ENCODE results near the gene WBP1L.

WBP1L gene

GRCh38 chr10:102720337-102720736 lies 23.4 kb upstream of the WBP1L start:
- no peak for DNase-seq
- Histone ChIP-seq H3K4me3 (ENCODE audit: low read depth, low read length) (no peak overlapping the region), H3K27ac (no peak overlapping the region), H3K27me3 (replicated peaks) (no peaks in the 10 kb centered on the region), H3K36me3 (replicated peaks) (no peaks in the 10 kb centered on the region)
- in situ Hi-C loops (cut with HindIII; ENCODE audit: low pct_ligation_motif_present, low sequenced_read_pairs) = no loop called here
- TF ChIP-seq CTCF (IDR thresholded peaks at IDR 0.05; ENCODE audit: low read depth, low read length, missing control alignments) = no peak

GRCh38 chr10:102720775-102721301 lies 22.9 kb upstream of the WBP1L start:
- in situ Hi-C loops (cut with HindIII; ENCODE audit: low pct_ligation_motif_present, low sequenced_read_pairs) = no loop called here

GRCh38 chr10:102721954-102722353 lies 21.8 kb upstream of the WBP1L start:
- no peaks in the 10 kb centered on the region for H3K27me3 ChIP-seq (replicated peaks)
- no peaks in the 10 kb centered on the region for H3K36me3 ChIP-seq (replicated peaks)
- no peak overlapping the region for H3K27ac ChIP-seq
- TF ChIP-seq CTCF (IDR thresholded peaks at IDR 0.05; ENCODE audit: low read depth, low read length, missing control alignments) = no peak
- in situ Hi-C loops (cut with HindIII; ENCODE audit: low pct_ligation_motif_present, low sequenced_read_pairs) = no loop called here
- no peak overlapping the region for H3K4me3 ChIP-seq (ENCODE audit: low read depth, low read length)
- DNase-seq = no peak

More at GRCh38 chr10:102720775-102721301, 22.9 kb upstream of the WBP1L start:
- TF ChIP-seq CTCF (IDR thresholded peaks at IDR 0.05; ENCODE audit: low read depth, low read length, missing control alignments) = no peak
- H3K4me3 ChIP-seq (ENCODE audit: low read depth, low read length) = no peak overlapping the region
- H3K27me3 ChIP-seq (replicated peaks) = no peaks in the 10 kb centered on the region
- no peaks in the 10 kb centered on the region for H3K36me3 ChIP-seq (replicated peaks)
- DNase-seq = no peak
- H3K27ac ChIP-seq = no peak overlapping the region

GRCh38 chr10:102723989-102724388 lies 19.8 kb upstream of the WBP1L start:
- Histone ChIP-seq H3K4me3 (ENCODE audit: low read depth, low read length) (no peak overlapping the region), H3K27ac (no peak overlapping the region), H3K27me3 (replicated peaks) (no peaks in the 10 kb centered on the region), H3K36me3 (replicated peaks) (no peaks in the 10 kb centered on the region)
- no peak for DNase-seq
- in situ Hi-C loops (cut with HindIII; ENCODE audit: low pct_ligation_motif_present, low sequenced_read_pairs) = no loop called here
- no peak for TF ChIP-seq CTCF (IDR thresholded peaks at IDR 0.05; ENCODE audit: low read depth, low read length, missing control alignments)

- in situ Hi-C loops (cut with HindIII; ENCODE audit: low pct_ligation_motif_present, low sequenced_read_pairs) = loop anchor here (25.0 kb wide), 1 partner anchor 186 kb away; the partner anchor contains the start of gene CNNM2
- no peak for TF ChIP-seq CTCF (IDR thresholded peaks at IDR 0.05; ENCODE audit: low read depth, low read length, missing control alignments)
- Histone ChIP-seq H3K27ac (no peak overlapping the region), H3K27me3 (replicated peaks) (no peaks in the 10 kb centered on the region), H3K36me3 (replicated peaks) (no peaks in the 10 kb centered on the region), H3K4me3 (ENCODE audit: low read depth, low read length) (no peak overlapping the region)
- DNase-seq = no peak
Measured at GRCh38 chr10:102726274-102726673, 17.5 kb upstream of the WBP1L start.

Data from brain microvascular endothelial cell (primary cell).